Gastrocnemius medialis (tissue), 4 donors: ENCODE measurements around the gene SCAF1.

Experiments
- CTCF ChIP-seq, 5 experiments: fragments of 450-650 bp in 3 of 5; fragments of 200-600 bp in 2 of 5; sonication (generic) in 2 of 5; IDR thresholded peaks in 4 of 5; conservative IDR thresholded peaks in 1 of 5; 1 replicate in 4 of 5; 2 replicates in 1 of 5; pipeline ENCODE4 v1.5.1; 2016 to 2019; ENCODE audit warnings: antibody characterized with exemption in 5 of 5, mild to moderate bottlenecking in 3 of 5, moderate library complexity in 3 of 5
- POLR2A ChIP-seq, 2 donors: fragments of 450-650 bp; IDR thresholded peaks; one replicate each; pipeline ENCODE4 v1.6.1; 2017; ENCODE audit warnings: antibody characterized with exemption in 2 of 2, mild to moderate bottlenecking in 2 of 2, moderate library complexity in 2 of 2

DNA sequence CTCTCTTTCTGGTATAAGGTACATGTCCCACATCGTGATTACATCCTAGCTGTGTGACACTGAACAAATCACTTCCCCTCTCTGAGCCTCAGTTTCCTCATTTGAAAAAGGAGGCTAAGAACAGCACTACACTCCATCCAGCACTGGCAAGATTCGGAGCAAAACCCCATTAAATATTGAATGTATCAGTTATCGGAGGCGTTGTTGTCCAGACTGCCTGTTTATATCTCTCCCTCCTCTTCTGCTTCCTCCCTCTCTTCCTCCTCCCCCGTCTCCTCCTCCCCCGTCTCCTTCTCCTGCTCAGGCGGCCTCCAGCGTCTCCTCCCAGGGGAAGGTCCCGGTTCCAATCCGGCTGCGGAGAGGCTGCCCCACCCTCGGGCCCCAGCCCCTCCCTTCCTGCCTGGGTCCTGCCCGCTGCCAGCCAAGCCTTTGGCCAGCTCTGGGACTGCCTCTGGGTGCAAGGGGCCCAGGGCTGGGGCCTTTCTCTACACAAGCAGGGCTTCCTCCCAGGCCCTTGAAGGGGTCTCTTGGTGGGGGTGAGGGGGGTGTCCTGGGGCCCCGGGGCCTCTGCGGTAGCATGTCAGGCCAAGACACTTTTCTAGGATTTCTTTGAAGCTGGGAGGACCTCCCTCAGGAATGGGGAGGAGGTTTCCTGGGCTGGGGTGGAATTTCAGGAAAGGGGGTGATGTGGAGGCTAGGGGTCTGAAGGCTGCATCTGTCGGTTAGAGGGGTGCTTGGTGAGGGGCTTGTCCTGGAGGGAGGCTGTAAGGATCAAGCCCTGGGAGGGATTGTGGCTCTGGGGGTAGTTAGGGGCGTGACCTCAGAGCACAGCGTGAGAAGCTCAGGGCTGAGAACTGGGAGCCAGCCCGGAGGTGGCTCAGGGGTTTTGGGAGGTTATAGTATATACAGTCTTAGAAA, 3.9 kb upstream of the SCAF1 start:
- TF ChIP-seq CTCF (IDR thresholded peaks at IDR 0.05 in 4 of 5, conservative IDR thresholded peaks at IDR 0.05 in 1 of 5) (no peak), POLR2A (IDR thresholded peaks at IDR 0.05) (peak; percentile 9 to 29)
